Endodermal cell (in vitro differentiated cells): ENCODE results near the gene AMIGO2. TPM values are rescaled to one million over a fixed set of nuclear protein-coding genes. Genes with fewer than 3 reads are reported as not detected.
A peak's percentile ranks its signal among the peaks of the same experiment; 100 is the strongest.

Source experiments
- DNase-seq: peaks from one replicate; pipeline ENCODE4 v3.0.0-alpha.2; 2017
- H3K27ac ChIP-seq: 2 replicates; pipeline ENCODE4 v1.5.1; 2013; ENCODE audit warnings: mild to moderate bottlenecking, low read depth, low read length, moderate library complexity
- H3K27me3 ChIP-seq: 2 replicates; pipeline ENCODE4 v1.6.1; 2013; ENCODE audit warnings: mild to moderate bottlenecking, low read length, moderate library complexity; ENCODE audit not compliant: insufficient read depth, control insufficient read depth, poor library complexity, severe bottlenecking
- H3K36me3 ChIP-seq: 2 replicates; pipeline ENCODE4 v1.7.0; 2013; ENCODE audit warnings: mild to moderate bottlenecking, low read length, moderate library complexity; ENCODE audit not compliant: control insufficient read depth, insufficient read depth
- H3K4me1 ChIP-seq: one replicate; pipeline ENCODE4 v1.7.0; 2013; ENCODE audit warnings: low read length; ENCODE audit not compliant: control insufficient read depth, insufficient read depth
- H3K4me3 ChIP-seq: 2 replicates; pipeline ENCODE4 v1.5.1; 2013; ENCODE audit warnings: mild to moderate bottlenecking, low read length, moderate library complexity
- H3K9ac ChIP-seq: 2 replicates; pipeline ENCODE4 v1.6.1; 2013; ENCODE audit warnings: mild to moderate bottlenecking, low read length, moderate library complexity; ENCODE audit not compliant: poor library complexity, severe bottlenecking; ENCODE audit errors: extremely low read depth
- H3K9me3 ChIP-seq: 2 replicates; pipeline ENCODE4 v1.6.1; 2013; ENCODE audit warnings: mild to moderate bottlenecking, low read length, moderate library complexity; ENCODE audit not compliant: control insufficient read depth
- H3K27ac Mint-ChIP-seq: 2 replicates; pipeline ENCODE4 v1.8.0; 2020; ENCODE audit warnings: mixed read lengths
- H3K27me3 Mint-ChIP-seq: 2 replicates; pipeline ENCODE4 v1.8.0; 2021; ENCODE audit warnings: mild to moderate bottlenecking, mixed read lengths; ENCODE audit not compliant: insufficient read depth
- H3K36me3 Mint-ChIP-seq: 2 replicates; pipeline ENCODE4 v1.8.0; 2020; ENCODE audit warnings: low read depth, mixed read lengths
- H3K4me1 Mint-ChIP-seq: 2 replicates; pipeline ENCODE4 v1.8.0; 2020; ENCODE audit warnings: mixed read lengths
- H3K4me3 Mint-ChIP-seq: 2 replicates; pipeline ENCODE4 v1.8.0; 2020; ENCODE audit warnings: mild to moderate bottlenecking, moderate library complexity, mixed read lengths
- H3K9me3 Mint-ChIP-seq: 2 replicates; pipeline ENCODE4 v1.8.0; 2020; ENCODE audit warnings: mild to moderate bottlenecking, mixed read lengths
- CTCF ChIP-seq: fragments of 200-600 bp; sonication (generic); conservative IDR thresholded peaks from 2 replicates; pipeline ENCODE4 v1.5.0; 2021; ENCODE audit warnings: antibody characterized with exemption, mild to moderate bottlenecking
- WGBS, 2 experiments: methylation state at CpG; one replicate each; pipeline versions ENCODE4 v1.1.5 to v1.1.7; 2013; ENCODE audit warnings: missing lambda C conversion rate in 2 of 2, mixed read lengths in 1 of 2; ENCODE audit not compliant: insufficient coverage in 1 of 2, insufficient read length in 1 of 2; 5-methylcytosine and 5-hydroxymethylcytosine counted together
- total RNA-seq, 2 donors: library from RNA; stranded (reverse); fragmentation: NEBNext Ultra II Directional in 1 of 2; extraction: Animal tissue kit (Norgen Biotek cat#: 25700) in 1 of 2; gene quantifications; 2 replicates in 1 of 2; 3 replicates in 1 of 2; pipeline ENCODE4 v1.2.1, GENCODE V29; 2021

AMIGO2 gene
- total RNA-seq, 2 donors from 2014 or later: 6.4 to 7.8 TPM

GRCh38 chr12:47032644-47033043, 47.1 kb downstream of the AMIGO2 start:
- Histone ChIP-seq H3K27me3 (no peaks in the 10 kb centered on the region), H3K9me3 (no peaks in the 10 kb centered on the region), H3K4me1 (no peaks in the 10 kb centered on the region), H3K4me3 (no peak overlapping the region), H3K36me3 (no peaks in the 10 kb centered on the region), H3K9ac (no peak overlapping the region), H3K27ac (no peak overlapping the region)
- Mint-ChIP-seq H3K4me1 (peaks cover 24% of the 10 kb centered on the region), H3K36me3 (no peaks in the 10 kb centered on the region), H3K9me3 (no peaks in the 10 kb centered on the region), H3K4me3 (no peak overlapping the region), H3K27me3 (peaks cover 4% of the 10 kb centered on the region), H3K27ac (no peak overlapping the region)
- WGBS, 2 experiments: 9% methylated on average over 1 of the region's 1 CpG; no CpG with 5 or more reads in 1 of the 2 experiments
- no peak for DNase-seq
- TF ChIP-seq CTCF: peak; percentile 83

- H3K27me3 Mint-ChIP-seq: peaks cover 11% of the 10 kb centered on the region
- Histone ChIP-seq H3K27ac (no peak overlapping the region), H3K27me3 (peaks cover 4% of the 10 kb centered on the region), H3K9ac (no peak overlapping the region), H3K9me3 (no peaks in the 10 kb centered on the region), H3K36me3 (no peaks in the 10 kb centered on the region), H3K4me1 (no peaks in the 10 kb centered on the region), H3K4me3 (no peak overlapping the region)
- H3K27ac Mint-ChIP-seq: no peak overlapping the region
- TF ChIP-seq CTCF: no peak
- H3K9me3 Mint-ChIP-seq: no peaks in the 10 kb centered on the region
- H3K36me3 Mint-ChIP-seq: no peaks in the 10 kb centered on the region
- H3K4me1 Mint-ChIP-seq: peaks cover 8% of the 10 kb centered on the region
- DNase-seq: no peak
- 100% methylated on average over 2 of the region's 2 CpGs; no CpG with 5 or more reads in 1 of the 2 experiments for WGBS, 2 experiments
- H3K4me3 Mint-ChIP-seq: no peak overlapping the region
These were observed 49.9 kb downstream of the AMIGO2 start for GRCh38 chr12:47029903-47030302.

- DNase-seq: no peak
- Mint-ChIP-seq H3K36me3 (no peaks in the 10 kb centered on the region), H3K27me3 (peaks cover 11% of the 10 kb centered on the region)
These were observed 50.6 kb downstream of the AMIGO2 start for GRCh38 chr12:47028981-47029708.

More at GRCh38 chr12:47028981-47029708, 50.6 kb downstream of the AMIGO2 start:
- no peak overlapping the region for H3K9ac ChIP-seq
- no peaks in the 10 kb centered on the region for H3K36me3 ChIP-seq
- TF ChIP-seq CTCF: no peak
- H3K4me1 Mint-ChIP-seq: peaks cover 6% of the 10 kb centered on the region
- peaks cover 4% of the 10 kb centered on the region for H3K27me3 ChIP-seq
- WGBS, 2 experiments: 69 to 95% methylated on average over 2 to 4 of the region's 4 CpGs
- no peak overlapping the region for H3K4me3 Mint-ChIP-seq
- no peak overlapping the region for H3K27ac ChIP-seq
- no peak overlapping the region for H3K27ac Mint-ChIP-seq
- no peaks in the 10 kb centered on the region for H3K4me1 ChIP-seq
- no peaks in the 10 kb centered on the region for H3K9me3 Mint-ChIP-seq
- H3K4me3 ChIP-seq: no peak overlapping the region
- H3K9me3 ChIP-seq: no peaks in the 10 kb centered on the region
